ENCODE measurements around the gene BAZ2B.

BAZ2B gene

GRCh38 chr2:159608108-159608507, 8.2 kb downstream of the BAZ2B start (continued):
- TF ChIP-seq SNAI2 (CRISPR knock-in tag; IDR thresholded peaks at IDR 0.05) (no peak), CSDC2 (CRISPR knock-in tag; IDR thresholded peaks at IDR 0.05) (no peak)

GRCh38 chr2:159606287-159606686, 10.1 kb downstream of the BAZ2B start:
- no peak for ATAC-seq

DNA sequence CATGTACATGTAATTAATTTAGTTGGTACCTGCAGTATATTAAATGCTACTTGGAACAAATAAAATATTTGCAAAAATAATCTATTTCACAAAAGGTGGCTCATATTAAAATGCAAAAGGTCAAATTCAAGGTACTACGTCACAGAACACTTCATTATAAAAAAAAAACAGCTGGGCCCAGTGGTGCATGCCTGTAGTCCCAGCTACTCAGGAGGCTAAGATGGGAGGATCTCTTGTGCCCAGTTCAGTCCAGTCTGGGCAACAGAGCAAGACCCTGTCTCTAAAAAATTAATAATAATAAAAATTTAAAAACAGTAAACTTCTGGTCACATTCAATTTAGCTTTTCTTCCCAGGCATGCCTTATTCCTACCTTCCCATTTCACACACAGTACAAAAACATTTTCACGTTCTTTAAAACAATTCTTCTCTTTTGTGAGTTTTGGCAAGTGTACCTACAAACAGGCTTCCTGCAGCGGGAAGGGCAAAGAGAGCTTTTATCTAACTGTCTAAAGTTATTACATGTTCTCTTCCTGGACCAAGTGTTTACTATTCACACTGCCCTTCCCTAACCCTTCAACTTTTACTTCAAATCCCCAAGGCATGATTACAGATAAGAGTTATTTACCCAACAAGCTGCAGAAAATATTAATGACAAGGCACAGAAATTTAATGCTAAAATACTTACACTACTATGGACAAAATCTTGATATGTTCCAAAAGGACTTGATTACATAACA, 10.7 kb downstream of the BAZ2B start:
- TF ChIP-seq, protein P1, sequence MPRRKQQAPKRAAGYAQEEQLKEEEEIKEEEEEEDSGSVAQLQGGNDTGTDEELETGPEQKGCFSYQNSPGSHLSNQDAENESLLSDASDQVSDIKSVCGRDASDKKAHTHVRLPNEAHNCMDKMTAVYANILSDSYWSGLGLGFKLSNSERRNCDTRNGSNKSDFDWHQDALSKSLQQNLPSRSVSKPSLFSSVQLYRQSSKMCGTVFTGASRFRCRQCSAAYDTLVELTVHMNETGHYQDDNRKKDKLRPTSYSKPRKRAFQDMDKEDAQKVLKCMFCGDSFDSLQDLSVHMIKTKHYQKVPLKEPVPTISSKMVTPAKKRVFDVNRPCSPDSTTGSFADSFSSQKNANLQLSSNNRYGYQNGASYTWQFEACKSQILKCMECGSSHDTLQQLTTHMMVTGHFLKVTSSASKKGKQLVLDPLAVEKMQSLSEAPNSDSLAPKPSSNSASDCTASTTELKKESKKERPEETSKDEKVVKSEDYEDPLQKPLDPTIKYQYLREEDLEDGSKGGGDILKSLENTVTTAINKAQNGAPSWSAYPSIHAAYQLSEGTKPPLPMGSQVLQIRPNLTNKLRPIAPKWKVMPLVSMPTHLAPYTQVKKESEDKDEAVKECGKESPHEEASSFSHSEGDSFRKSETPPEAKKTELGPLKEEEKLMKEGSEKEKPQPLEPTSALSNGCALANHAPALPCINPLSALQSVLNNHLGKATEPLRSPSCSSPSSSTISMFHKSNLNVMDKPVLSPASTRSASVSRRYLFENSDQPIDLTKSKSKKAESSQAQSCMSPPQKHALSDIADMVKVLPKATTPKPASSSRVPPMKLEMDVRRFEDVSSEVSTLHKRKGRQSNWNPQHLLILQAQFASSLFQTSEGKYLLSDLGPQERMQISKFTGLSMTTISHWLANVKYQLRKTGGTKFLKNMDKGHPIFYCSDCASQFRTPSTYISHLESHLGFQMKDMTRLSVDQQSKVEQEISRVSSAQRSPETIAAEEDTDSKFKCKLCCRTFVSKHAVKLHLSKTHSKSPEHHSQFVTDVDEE (CRISPR knock-in tag; IDR thresholded peaks at IDR 0.05) = no peak
- TF ChIP-seq SNAI2 (CRISPR knock-in tag; IDR thresholded peaks at IDR 0.05) (no peak), ZNF70 (CRISPR knock-in tag; IDR thresholded peaks at IDR 0.05) (no peak), BACH2 (CRISPR knock-in tag; IDR thresholded peaks at IDR 0.05; ENCODE audit: borderline replicate concordance) (no peak), OSR1 (CRISPR knock-in tag; IDR thresholded peaks at IDR 0.05) (no peak)
- TF ChIP-seq, protein P2, sequence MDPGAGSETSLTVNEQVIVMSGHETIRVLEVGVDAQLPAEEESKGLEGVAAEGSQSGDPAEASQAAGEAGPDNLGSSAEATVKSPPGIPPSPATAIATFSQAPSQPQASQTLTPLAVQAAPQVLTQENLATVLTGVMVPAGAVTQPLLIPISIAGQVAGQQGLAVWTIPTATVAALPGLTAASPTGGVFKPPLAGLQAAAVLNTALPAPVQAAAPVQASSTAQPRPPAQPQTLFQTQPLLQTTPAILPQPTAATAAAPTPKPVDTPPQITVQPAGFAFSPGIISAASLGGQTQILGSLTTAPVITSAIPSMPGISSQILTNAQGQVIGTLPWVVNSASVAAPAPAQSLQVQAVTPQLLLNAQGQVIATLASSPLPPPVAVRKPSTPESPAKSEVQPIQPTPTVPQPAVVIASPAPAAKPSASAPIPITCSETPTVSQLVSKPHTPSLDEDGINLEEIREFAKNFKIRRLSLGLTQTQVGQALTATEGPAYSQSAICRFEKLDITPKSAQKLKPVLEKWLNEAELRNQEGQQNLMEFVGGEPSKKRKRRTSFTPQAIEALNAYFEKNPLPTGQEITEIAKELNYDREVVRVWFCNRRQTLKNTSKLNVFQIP (CRISPR knock-in tag; IDR thresholded peaks at IDR 0.05; ENCODE audit: borderline replicate concordance, low read depth) = no peak
- ATAC-seq = no peak

More at GRCh38 chr2:159606287-159606686, 10.1 kb downstream of the BAZ2B start:
- no peak for TF ChIP-seq ARNTL (CRISPR knock-in tag; IDR thresholded peaks at IDR 0.05; ENCODE audit: borderline replicate concordance, low read depth)

DNA sequence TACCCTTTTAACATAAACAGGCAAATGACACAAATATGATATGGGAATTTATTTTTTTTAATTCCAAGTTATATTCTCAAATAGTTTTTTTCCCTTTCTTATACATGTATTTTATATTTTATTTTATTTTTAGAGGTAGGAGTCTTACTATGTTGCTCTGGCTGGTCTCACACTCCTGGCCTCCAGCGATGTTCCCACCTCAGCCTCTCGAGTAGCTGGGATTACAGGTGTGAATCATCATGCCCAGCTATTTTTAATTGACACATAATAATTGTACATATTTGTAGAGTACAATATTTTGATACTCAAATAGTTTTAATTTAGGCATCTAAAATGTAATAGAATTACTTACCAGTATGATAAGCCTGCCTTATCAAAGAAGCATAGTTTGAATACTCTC, 12.2 kb downstream of the BAZ2B start:
- TF ChIP-seq, protein P3, sequence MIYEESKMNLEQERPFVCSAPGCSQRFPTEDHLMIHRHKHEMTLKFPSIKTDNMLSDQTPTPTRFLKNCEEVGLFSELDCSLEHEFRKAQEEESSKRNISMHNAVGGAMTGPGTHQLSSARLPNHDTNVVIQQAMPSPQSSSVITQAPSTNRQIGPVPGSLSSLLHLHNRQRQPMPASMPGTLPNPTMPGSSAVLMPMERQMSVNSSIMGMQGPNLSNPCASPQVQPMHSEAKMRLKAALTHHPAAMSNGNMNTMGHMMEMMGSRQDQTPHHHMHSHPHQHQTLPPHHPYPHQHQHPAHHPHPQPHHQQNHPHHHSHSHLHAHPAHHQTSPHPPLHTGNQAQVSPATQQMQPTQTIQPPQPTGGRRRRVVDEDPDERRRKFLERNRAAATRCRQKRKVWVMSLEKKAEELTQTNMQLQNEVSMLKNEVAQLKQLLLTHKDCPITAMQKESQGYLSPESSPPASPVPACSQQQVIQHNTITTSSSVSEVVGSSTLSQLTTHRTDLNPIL (CRISPR knock-in tag; IDR thresholded peaks at IDR 0.05; ENCODE audit: low read depth) = no peak
- TF ChIP-seq BACH2 (CRISPR knock-in tag; IDR thresholded peaks at IDR 0.05; ENCODE audit: borderline replicate concordance) (no peak), ZNF565 (CRISPR knock-in tag; conservative IDR thresholded peaks at IDR 0.05; ENCODE audit: low read depth) (no peak), ZNF8 (CRISPR knock-in tag; IDR thresholded peaks at IDR 0.05) (no peak), SNAI2 (CRISPR knock-in tag; IDR thresholded peaks at IDR 0.05) (no peak), CSRNP3 (CRISPR knock-in tag; IDR thresholded peaks at IDR 0.05) (no peak), TCF4 (CRISPR knock-in tag; IDR thresholded peaks at IDR 0.05; ENCODE audit: borderline replicate concordance) (no peak), ISL1 (CRISPR knock-in tag; IDR thresholded peaks at IDR 0.05) (no peak), ESRRG (CRISPR knock-in tag; IDR thresholded peaks at IDR 0.05) (no peak), RARB (CRISPR knock-in tag; IDR thresholded peaks at IDR 0.05) (no peak), PATZ1 (CRISPR knock-in tag; IDR thresholded peaks at IDR 0.05; ENCODE audit: borderline replicate concordance) (no peak), ZFP3 (CRISPR knock-in tag; IDR thresholded peaks at IDR 0.05) (no peak), TOX (CRISPR knock-in tag; IDR thresholded peaks at IDR 0.05; ENCODE audit: borderline replicate concordance) (no peak)
- ATAC-seq = no peak

Measured in SK-N-SH treated with all-trans-retinoic acid at 6 μM for 48 hours (cell line).